Left lung (tissue), 10 donors: ENCODE data around the gene GPNMB. TPM values are rescaled to one million over a fixed set of nuclear protein-coding genes. Genes with fewer than 3 reads are reported as not detected.

Experiments used
- ATAC-seq: fragments of 200-7000 bp; cut with Tn5 transposase; one replicate; pipeline ENCODE4 v1.9.1; 2020; ENCODE audit warnings: moderate library complexity
- DNase-seq, 4 donors: peaks; one replicate each; pipeline ENCODE4 v3.0.0-alpha.2; 2013 to 2020
- H3K27ac ChIP-seq, 2 donors: fragments of 200-600 bp; sonication (generic) in 1 of 2; one replicate each; pipeline versions ENCODE4 v1.5.0 to v1.8.0; 2020 to 2021
- H3K27me3 ChIP-seq, 2 donors: fragments of 200-600 bp; sonication (generic) in 1 of 2; one replicate each; pipeline versions ENCODE4 v1.5.0 to v1.8.0; 2020 to 2021
- H3K36me3 ChIP-seq, 2 donors: fragments of 200-600 bp; sonication (generic) in 1 of 2; one replicate each; pipeline versions ENCODE4 v1.5.0 to v1.8.0; 2020 to 2021
- H3K4me1 ChIP-seq, 2 donors: fragments of 200-600 bp; one replicate each; pipeline ENCODE4 v1.8.0; 2021
- H3K4me3 ChIP-seq, 2 donors: fragments of 200-600 bp; sonication (generic) in 1 of 2; one replicate each; pipeline versions ENCODE4 v1.5.0 to v1.8.0; 2020 to 2021; ENCODE audit warnings: mild to moderate bottlenecking in 1 of 2
- H3K9me3 ChIP-seq, 2 donors: fragments of 200-600 bp; sonication (generic) in 1 of 2; one replicate each; pipeline versions ENCODE4 v1.5.0 to v1.8.0; 2020 to 2021
- CTCF ChIP-seq, 2 donors: fragments of 200-600 bp; sonication (generic) in 1 of 2; IDR thresholded peaks; one replicate each; pipeline versions ENCODE4 v1.5.0 to v1.8.0; 2021; ENCODE audit warnings: antibody characterized with exemption in 2 of 2
- intact Hi-C, 2 donors: fragments of 100-400 bp; cut with DNase I; formaldehyde crosslinking; loops; one replicate each; pipeline versions ENCODE4 v1.11.2 to v1.14.2; 2022
- polyA plus RNA-seq, 6 donors: library from polyadenylated mRNA; unstranded; fragments of 120-200 nt; gene quantifications; one replicate each; pipeline ENCODE4 v1.2.1, GENCODE V29; 2013; ENCODE audit not compliant: insufficient read length in 6 of 6
- total RNA-seq, 2 donors: library from RNA; stranded (reverse); fragmentation: NEBNext Ultra II Directional; extraction: Animal tissue kit (Norgen Biotek cat#: 25700); gene quantifications; one replicate each; pipeline ENCODE4 v1.2.1, GENCODE V29; 2021
- donor health status: DM: no; HTN: yes; CAD: no.
- donor health status: DM: no; HTN: no; CAD: no.

Gene GPNMB
- total and polyA plus RNA-seq, 8 donors: 2.0 to 290 (median 3.8) TPM

- no peaks in the 10 kb centered on the region for H3K4me1 ChIP-seq
- DNase-seq (no peak), ATAC-seq (no peak)
- no peaks in the 10 kb centered on the region for H3K36me3 ChIP-seq
- intact Hi-C loops: no loop called here
- no peak overlapping the region for H3K27ac ChIP-seq
- TF ChIP-seq CTCF (IDR thresholded peaks at IDR 0.05): no peak
- H3K9me3 ChIP-seq: no peaks in the 10 kb centered on the region
- no peaks in the 10 kb centered on the region for H3K27me3 ChIP-seq
- no peak overlapping the region for H3K4me3 ChIP-seq
These were observed 33.4 kb downstream of the GPNMB start for GRCh38 chr7:23279819-23280525.

- H3K27me3 ChIP-seq: no peaks in the 10 kb centered on the region
- TF ChIP-seq CTCF (IDR thresholded peaks at IDR 0.05): no peak
- intact Hi-C loops: no loop called here
- no peaks in the 10 kb centered on the region for H3K9me3 ChIP-seq
- H3K4me1 ChIP-seq: no peaks in the 10 kb centered on the region
- DNase-seq (no peak), ATAC-seq (no peak)
- no peak overlapping the region for H3K4me3 ChIP-seq
- H3K27ac ChIP-seq: no peak overlapping the region
- no peaks in the 10 kb centered on the region for H3K36me3 ChIP-seq
These were observed 36.5 kb downstream of the GPNMB start for GRCh38 chr7:23283086-23283485.

GRCh38 chr7:23284871-23285270, 38.3 kb downstream of the GPNMB start:
- no peaks in the 10 kb centered on the region for H3K36me3 ChIP-seq
- H3K4me1 ChIP-seq: no peaks in the 10 kb centered on the region
- no peaks in the 10 kb centered on the region for H3K9me3 ChIP-seq
- no peak for TF ChIP-seq CTCF (IDR thresholded peaks at IDR 0.05)
- no peaks in the 10 kb centered on the region for H3K27me3 ChIP-seq
- intact Hi-C loops: no loop called here
- ATAC-seq (no peak), DNase-seq (no peak)
- H3K27ac ChIP-seq: no peak overlapping the region
- H3K4me3 ChIP-seq: no peak overlapping the region

- H3K9me3 ChIP-seq: no peaks in the 10 kb centered on the region
- H3K27me3 ChIP-seq: no peaks in the 10 kb centered on the region
- H3K36me3 ChIP-seq: no peaks in the 10 kb centered on the region
- H3K4me3 ChIP-seq: no peak overlapping the region
- DNase-seq: no peak
- TF ChIP-seq CTCF (IDR thresholded peaks at IDR 0.05): no peak
- H3K27ac ChIP-seq: no peak overlapping the region
- intact Hi-C loops: no loop called here
- no peaks in the 10 kb centered on the region for H3K4me1 ChIP-seq
- ATAC-seq: no peak
These were observed 39.4 kb downstream of the GPNMB start for GRCh38 chr7:23285657-23286646.

- no peak for ATAC-seq
- no peak overlapping the region for H3K27ac ChIP-seq
- no peak for DNase-seq
- H3K4me3 ChIP-seq: no peak overlapping the region
- H3K36me3 ChIP-seq: no peaks in the 10 kb centered on the region
- no peaks in the 10 kb centered on the region for H3K27me3 ChIP-seq
- H3K9me3 ChIP-seq: no peaks in the 10 kb centered on the region
- H3K4me1 ChIP-seq: no peaks in the 10 kb centered on the region
- no peak for TF ChIP-seq CTCF (IDR thresholded peaks at IDR 0.05)
- intact Hi-C loops: no loop called here
These were observed 41.0 kb downstream of the GPNMB start for GRCh38 chr7:23287612-23288011.
